GM12892 (cell line): ENCODE data around the gene HOXD3.

Source experiments
- DNase-seq: peaks from one replicate; pipeline ENCODE4 v3.0.0; 2011; ENCODE audit not compliant: insufficient read length
- FAIRE-seq: peaks from 2 replicates; lab custom pipeline; 2011; peaks lifted over from hg19 to GRCh38; lab: Jason Lieb, UNC
- POLR2A ChIP-seq: IDR thresholded peaks from 2 replicates; pipeline ENCODE4 v1.6.1; 2011; ENCODE audit warnings: low read depth, low read length, control low read depth
- POLR2AphosphoS5 ChIP-seq: IDR thresholded peaks from 2 replicates; pipeline ENCODE4 v1.6.1; 2011; ENCODE audit warnings: low read depth, low read length, control low read depth
- TAF1 ChIP-seq: IDR thresholded peaks from 2 replicates; pipeline ENCODE4 v1.6.1; 2011; ENCODE audit warnings: low read depth, mild to moderate bottlenecking, control low read depth, low read length, borderline replicate concordance

The HOXD3 gene

DNA sequence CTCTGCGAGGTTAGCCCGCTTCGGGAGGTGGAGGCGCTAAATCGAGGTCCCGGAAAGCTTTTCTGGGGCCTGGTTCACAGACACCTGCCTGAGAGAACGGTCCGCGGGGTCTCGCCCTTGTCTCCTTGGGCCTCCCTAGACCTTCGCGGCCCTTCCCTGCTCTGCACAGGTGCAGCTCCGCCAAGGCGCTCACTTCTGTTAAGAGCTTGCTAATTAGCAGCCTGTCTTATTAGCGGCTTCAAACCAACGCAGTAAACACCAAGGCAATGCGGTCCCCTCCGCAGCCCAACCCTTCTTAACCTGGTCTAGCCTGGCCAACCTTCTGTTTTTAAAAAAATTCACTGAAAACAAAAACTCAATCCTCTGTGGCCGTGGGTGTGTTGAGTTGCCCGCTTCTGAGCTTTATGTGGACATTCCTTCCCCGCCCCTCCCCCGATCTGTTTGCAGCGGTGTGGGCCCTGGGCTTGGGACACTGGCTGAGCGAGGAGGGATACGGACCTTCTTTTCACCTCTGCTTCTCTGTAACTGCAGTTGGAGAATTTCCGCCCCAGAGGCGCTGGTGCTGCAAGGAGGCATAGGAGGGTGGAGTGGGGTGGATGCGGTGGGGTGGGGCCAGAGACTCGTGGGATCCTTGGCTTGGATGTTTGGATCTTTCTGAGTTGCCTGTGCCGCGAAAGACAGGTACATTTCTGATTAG, 9.2 kb upstream of the HOXD3 start:
- no peak for DNase-seq
- FAIRE-seq = no peak
- no peak for TF ChIP-seq POLR2A
- no peak for TF ChIP-seq TAF1
- no peak for TF ChIP-seq POLR2AphosphoS5

DNA sequence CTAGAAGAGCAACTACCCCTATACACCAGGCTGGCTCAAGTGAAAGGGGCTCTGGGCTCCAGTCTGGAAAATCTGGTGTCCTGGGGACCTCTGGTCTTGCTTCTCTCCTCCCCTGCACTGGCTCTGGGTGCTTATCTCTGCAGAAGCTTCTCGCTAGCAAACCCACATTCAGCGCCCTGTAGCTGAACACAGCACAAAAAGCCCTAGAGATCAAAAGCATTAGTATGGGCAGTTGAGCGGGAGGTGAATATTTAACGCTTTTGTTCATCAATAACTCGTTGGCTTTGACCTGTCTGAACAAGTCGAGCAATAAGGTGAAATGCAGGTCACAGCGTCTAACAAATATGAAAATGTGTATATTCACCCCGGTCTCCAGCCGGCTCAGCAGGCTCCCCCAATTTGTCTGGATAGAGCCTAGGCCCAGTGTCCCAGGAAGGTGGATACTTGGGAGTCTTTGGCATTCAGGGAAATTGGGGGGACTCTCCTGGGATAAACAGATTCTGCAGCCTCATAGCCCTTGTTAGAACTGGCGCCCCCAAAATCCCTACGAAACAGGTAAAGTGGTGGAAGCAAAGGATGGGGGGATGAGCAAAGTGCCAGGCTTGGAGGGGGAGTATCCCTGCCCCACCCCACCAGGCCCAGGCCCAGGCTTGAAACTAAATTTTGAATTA, 8.2 kb upstream of the HOXD3 start:
- DNase-seq (no peak), FAIRE-seq (no peak)
- TF ChIP-seq TAF1 = no peak
- TF ChIP-seq POLR2A = no peak
- TF ChIP-seq POLR2AphosphoS5 = no peak

DNA sequence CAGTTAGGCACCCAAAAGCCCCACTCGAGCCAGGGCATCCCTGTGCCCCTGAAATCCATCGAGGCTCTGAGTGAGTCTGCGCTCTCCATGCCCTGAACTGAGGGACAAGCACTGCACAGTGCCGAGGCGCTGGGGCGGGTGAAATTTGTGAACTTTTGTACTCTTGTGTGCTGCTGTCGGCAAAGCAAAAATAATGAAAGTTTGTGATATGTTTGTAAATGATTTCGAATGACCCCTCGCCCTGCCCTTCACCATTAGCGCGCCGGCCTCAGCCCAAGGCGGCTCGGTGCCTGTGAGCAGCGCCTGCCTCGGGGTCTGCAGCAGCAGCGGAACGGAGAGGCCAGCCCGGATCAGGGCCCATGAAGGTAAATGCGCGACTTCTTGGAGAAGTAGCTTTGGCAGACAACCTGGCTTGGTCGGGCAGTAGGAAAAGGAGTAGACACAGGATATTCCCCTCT, 7.6 kb upstream of the HOXD3 start:
- no peak for DNase-seq
- FAIRE-seq = no peak
- TF ChIP-seq POLR2A (no peak), POLR2AphosphoS5 (no peak), TAF1 (no peak)

DNA sequence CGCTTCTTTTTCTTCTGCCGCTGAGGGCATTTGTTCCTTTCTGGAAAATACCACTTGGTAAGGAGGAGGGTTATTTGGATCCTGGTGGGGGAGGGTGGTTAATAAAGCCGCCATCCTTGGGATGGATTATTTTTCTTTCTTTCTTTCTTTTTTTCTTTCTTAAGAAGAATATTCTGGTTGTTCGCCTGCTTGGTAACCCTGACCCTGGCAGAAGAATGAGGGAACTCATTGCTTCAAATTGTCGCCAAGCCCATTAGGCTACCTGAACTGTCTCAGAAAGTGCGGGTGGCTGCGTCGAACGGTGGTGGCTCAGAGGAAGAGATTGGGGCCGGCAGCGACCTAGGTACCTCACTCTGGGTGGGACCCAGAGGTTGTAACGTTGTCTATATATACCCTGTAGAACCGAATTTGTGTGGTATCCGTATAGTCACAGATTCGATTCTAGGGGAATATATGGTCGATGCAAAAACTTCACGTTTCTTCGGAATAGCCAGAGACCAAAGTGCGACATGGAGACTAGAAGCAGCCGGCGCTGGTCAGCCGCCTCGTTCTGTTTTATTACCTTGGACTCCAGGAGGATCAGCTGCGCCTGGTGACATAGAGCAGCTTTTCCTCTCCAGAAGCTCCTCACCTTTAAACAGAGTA, 7.0 kb upstream of the HOXD3 start:
- DNase-seq = no peak
- no peak for FAIRE-seq
- TF ChIP-seq TAF1 (no peak), POLR2AphosphoS5 (no peak), POLR2A (no peak)

DNA sequence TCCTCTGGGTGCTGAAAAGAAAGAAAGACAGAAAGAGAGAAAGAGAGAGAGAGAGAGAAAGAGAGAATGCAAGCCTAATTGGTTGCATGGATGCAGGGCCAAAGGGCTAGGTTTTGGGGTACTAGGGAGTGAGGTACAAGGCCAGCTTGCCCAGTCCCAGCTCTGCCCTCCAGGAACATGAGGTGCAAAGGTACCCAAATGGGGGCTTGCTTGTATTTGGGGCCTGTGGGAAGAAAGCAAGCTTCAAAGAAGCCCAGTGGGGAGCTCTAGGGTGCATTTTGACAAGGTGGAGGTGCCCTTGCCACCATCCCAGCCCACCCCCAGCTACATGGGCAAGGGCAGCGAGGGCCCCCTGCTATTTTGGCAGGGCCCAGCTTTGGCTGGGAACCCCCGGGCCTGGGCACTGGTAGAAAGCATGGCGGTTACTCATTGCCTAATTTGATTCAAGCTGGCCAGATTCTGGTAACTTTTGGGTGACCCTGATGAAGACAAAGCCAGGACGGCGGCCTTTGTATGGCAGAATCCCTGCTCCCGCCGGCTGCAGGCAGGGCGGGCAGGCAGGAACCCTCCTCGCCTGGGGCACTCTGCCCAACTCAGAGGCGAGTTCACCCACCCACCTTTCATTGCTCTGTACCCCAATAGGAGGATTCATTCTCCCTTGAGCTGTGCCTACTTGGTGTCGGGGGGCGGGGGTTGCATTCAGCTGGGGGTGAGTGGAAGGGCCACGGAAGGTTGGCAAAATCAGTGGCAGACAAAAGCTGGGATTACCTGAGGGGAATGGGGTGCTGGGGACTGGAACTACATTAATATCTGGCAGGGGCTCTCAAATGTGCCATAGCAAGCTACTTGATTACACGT, 6.3 kb upstream of the HOXD3 start:
- FAIRE-seq = no peak
- DNase-seq = no peak
- TF ChIP-seq POLR2A (no peak), POLR2AphosphoS5 (no peak), TAF1 (no peak)

DNA sequence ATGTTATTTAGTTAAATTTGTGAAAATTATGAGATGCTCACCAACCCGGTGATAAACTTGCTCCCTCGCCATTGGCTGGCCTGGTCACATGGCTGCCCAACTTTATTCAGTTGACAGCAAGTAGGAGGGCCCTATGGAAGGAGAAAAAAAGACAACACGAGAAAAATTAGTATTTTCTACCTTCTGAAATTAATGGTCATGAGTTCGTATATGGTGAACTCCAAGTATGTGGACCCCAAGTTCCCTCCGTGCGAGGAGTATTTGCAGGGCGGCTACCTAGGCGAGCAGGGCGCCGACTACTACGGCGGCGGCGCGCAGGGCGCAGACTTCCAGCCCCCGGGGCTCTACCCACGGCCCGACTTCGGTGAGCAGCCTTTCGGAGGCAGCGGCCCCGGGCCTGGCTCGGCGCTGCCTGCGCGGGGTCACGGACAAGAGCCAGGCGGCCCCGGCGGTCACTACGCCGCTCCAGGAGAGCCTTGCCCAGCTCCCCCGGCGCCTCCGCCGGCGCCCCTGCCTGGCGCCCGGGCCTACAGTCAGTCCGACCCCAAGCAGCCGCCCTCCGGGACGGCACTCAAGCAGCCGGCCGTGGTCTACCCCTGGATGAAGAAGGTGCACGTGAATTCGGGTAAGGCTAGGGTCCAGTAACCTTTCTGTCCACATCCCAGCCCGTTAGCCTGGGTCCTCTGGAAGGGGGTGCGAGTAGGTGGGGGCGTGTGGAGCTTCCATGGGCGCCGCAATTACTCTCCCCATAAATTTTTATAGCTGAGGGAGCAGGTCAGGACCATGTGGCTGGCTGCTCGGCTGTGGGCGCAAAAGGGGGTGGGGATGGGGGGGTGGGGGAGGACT, 5.4 kb upstream of the HOXD3 start, which contains the start of gene HOXD4:
Gene HOXD4 (plus strand): TSS at position 109 of the 846 bp plus-strand sequence. CDS start 84 bp downstream, at position 193.
- TF ChIP-seq TAF1 (no peak), POLR2AphosphoS5 (no peak), POLR2A (no peak)
- FAIRE-seq = no peak
- DNase-seq = no peak

DNA sequence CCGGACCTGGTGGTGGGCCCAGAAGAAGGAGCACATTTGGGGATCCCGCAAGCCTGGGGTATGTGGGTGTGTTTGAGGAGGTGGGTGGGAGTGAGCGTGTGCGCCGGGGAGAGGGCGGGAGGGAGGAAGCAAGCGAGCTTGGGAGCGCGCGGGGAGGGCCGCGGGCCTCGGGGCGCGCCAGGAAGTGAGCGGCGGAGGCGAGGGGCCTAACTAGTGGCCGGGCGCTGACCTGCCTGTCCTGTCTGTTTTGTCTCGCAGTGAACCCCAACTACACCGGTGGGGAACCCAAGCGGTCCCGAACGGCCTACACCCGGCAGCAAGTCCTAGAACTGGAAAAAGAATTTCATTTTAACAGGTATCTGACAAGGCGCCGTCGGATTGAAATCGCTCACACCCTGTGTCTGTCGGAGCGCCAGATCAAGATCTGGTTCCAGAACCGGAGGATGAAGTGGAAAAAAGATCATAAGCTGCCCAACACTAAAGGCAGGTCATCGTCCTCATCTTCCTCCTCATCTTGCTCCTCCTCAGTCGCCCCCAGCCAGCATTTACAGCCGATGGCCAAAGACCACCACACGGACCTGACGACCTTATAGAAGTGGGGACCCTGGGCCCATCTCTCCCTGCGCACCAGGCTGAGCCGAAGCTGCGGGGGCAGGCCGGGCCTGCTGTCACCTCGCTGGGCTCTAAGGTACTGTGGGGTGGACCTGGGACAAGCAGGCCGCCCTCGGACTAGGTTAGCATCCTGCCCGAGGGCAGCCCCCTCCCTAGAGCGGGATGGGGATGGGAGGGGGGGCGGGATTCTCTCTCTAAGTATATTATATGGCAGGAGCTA, 4.5 kb upstream of the HOXD3 start:
- DNase-seq (no peak), FAIRE-seq (no peak)
- TF ChIP-seq POLR2AphosphoS5 (no peak), POLR2A (no peak), TAF1 (no peak)

DNA sequence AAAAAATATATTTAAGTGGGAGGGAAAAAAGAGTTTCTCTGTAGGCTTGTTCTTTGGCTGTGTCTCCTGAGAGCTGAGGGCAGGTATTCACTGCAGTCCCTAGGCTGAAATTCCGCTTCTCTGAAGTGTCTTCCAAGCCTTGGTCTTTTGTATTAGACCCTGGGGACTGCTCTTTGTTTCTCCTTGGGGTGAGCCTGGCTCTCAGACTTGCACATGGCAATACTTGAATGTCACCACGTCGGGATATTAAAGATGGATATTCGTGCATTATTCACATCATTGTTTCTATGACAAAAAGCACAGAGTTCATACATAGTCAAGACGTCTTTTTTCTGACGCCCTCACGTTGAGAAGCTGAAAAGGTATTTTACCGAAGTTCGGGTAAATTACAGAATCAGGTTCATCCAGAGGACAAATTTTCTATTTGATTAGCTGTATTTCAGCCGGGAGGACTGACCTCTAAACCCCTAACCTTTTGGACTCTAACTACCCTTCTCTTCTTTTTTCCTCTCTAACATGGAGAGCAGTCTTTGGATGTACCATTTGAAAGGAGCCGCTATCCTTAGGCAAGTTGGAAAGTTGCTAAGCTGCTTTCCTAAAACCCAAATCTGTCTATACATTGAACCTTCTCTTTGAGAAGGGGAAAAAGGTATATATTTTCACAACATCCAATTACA, 2.4 kb upstream of the HOXD3 start:
- no peak for TF ChIP-seq POLR2A
- no peak for TF ChIP-seq POLR2AphosphoS5
- TF ChIP-seq TAF1 = no peak
- FAIRE-seq (no peak), DNase-seq (no peak)

DNA sequence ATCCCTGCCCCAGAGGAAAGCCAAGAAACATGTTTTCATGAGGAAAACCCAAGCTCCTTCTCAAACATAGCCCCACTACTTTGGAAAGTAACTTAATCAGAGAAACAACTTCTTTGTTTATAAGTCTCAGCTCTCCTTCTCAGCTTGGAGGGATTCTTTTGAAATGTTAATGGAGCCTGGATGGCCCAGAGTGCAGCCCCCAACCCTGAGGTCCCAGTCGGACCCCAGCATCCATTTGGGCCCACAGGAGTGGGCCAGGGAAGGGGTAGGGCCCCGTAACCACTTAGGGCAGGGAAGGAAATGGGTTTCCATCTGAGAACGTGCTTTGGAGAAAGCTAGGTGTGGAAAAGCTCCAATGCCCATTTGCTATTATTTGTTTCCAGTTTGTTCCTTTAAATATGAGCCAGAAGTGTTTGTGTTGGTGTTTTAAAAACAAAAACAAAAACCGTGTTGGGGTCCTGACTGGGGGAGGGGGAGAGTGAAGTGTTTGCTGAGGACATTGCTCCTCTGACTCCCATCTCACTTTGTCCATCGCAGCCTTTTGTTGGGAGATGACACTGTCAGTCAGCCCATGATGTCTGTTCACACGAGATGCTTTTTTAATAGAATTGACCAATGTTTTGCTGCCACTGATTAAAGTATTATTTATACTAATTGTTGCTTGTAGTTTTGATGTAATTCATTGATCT, 1.6 kb upstream of the HOXD3 start:
- TF ChIP-seq TAF1 = no peak
- TF ChIP-seq POLR2AphosphoS5 = no peak
- no peak for TF ChIP-seq POLR2A
- DNase-seq (no peak), FAIRE-seq (no peak)
